Measurements from ENCODE around the gene ATP6AP1.

ATP6AP1 gene

GRCh38 chrX:154401045-154401799 lies 27.3 kb upstream of the ATP6AP1 start:
- TF ChIP-seq CTCF (IDR thresholded peaks at IDR 0.05; ENCODE audit: low read depth, low read length, missing control alignments), result no peak
- DNase-seq (ENCODE audit: low read depth), result no peak
- H3K4me3 ChIP-seq (ENCODE audit: low read depth, low read length), result no peak overlapping the region
- in situ Hi-C loops (cut with HindIII; ENCODE audit: low sequenced_read_pairs), result no loop called here

GRCh38 chrX:154401918-154402621 lies 26.4 kb upstream of the ATP6AP1 start:
- H3K4me3 ChIP-seq (ENCODE audit: low read depth, low read length), result no peak overlapping the region
- in situ Hi-C loops (cut with HindIII; ENCODE audit: low sequenced_read_pairs), result no loop called here
- DNase-seq (ENCODE audit: low read depth), result no peak
- no peak for TF ChIP-seq CTCF (IDR thresholded peaks at IDR 0.05; ENCODE audit: low read depth, low read length, missing control alignments)

- no peak overlapping the region for H3K4me3 ChIP-seq (ENCODE audit: low read depth, low read length)
- TF ChIP-seq CTCF (IDR thresholded peaks at IDR 0.05; ENCODE audit: low read depth, low read length, missing control alignments), result no peak
- DNase-seq (ENCODE audit: low read depth), result no peak
- in situ Hi-C loops (cut with HindIII; ENCODE audit: low sequenced_read_pairs), result no loop called here
Measured at GRCh38 chrX:154402622-154403127, 25.8 kb upstream of the ATP6AP1 start.

- H3K4me3 ChIP-seq (ENCODE audit: low read depth, low read length), result no peak overlapping the region
- no peak for TF ChIP-seq CTCF (IDR thresholded peaks at IDR 0.05; ENCODE audit: low read depth, low read length, missing control alignments)
- in situ Hi-C loops (cut with HindIII; ENCODE audit: low sequenced_read_pairs), result no loop called here
- DNase-seq (ENCODE audit: low read depth), result no peak
Measured at GRCh38 chrX:154403192-154403591, 25.3 kb upstream of the ATP6AP1 start.

- no peak overlapping the region for H3K4me3 ChIP-seq (ENCODE audit: low read depth, low read length)
- in situ Hi-C loops (cut with HindIII; ENCODE audit: low sequenced_read_pairs), result no loop called here
- TF ChIP-seq CTCF (IDR thresholded peaks at IDR 0.05; ENCODE audit: low read depth, low read length, missing control alignments), result no peak
- no peak for DNase-seq (ENCODE audit: low read depth)
Measured at GRCh38 chrX:154403858-154404257, 24.6 kb upstream of the ATP6AP1 start.

- H3K4me3 ChIP-seq (ENCODE audit: low read depth, low read length), result no peak overlapping the region
- TF ChIP-seq CTCF (IDR thresholded peaks at IDR 0.05; ENCODE audit: low read depth, low read length, missing control alignments), result no peak
- no peak for DNase-seq (ENCODE audit: low read depth)
- in situ Hi-C loops (cut with HindIII; ENCODE audit: low sequenced_read_pairs), result no loop called here
Measured at GRCh38 chrX:154404625-154405192, 23.8 kb upstream of the ATP6AP1 start.
